ENCODE data around the gene AHNAK. TPM values are rescaled to one million over a fixed set of nuclear protein-coding genes. Genes with fewer than 3 reads are reported as not detected.

AHNAK gene
- total RNA-seq, 1 donor from 2014 or later = 136 TPM

DNA sequence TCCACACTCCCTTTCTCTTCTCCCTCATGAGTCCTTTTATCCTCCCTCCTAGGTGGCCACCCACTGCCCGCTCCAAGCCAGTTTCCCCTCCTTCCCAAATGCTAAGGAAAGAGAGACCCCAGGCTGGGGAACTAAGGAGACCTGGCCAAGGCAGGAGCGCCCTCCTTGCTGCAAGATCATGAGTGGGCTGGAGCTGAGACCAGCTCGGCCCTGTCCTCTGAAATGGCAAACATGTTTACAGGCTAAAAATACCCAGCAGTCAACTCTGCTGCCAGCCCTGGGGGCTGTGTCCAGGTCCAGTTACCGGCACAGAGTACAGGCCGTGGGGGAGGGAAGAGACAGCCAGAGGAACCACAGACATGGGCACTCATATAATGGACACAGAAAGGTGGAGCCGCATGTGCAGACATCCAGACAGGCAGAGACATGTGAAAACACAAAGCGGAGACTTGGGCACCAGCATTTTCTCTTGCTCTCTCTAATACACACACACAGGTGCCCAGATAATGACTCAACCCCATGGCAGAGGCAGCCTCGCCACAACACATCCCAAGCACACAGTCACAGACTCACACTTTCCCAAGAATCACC lies 1.2 kb upstream of the AHNAK start:
- peak overlapping the region; percentile 85 for H3K4me3 Mint-ChIP-seq (ENCODE audit: unreplicated experiment)
- peaks cover 34% of the 10 kb centered on the region for H3K27me3 Mint-ChIP-seq (ENCODE audit: unreplicated experiment)
- TF ChIP-seq CTCF (IDR thresholded peaks at IDR 0.05; ENCODE audit: unreplicated experiment) = no peak
- no peaks in the 10 kb centered on the region for H3K9me3 Mint-ChIP-seq (ENCODE audit: unreplicated experiment)
- peak overlapping the region; percentile 36 for H3K27ac Mint-ChIP-seq (ENCODE audit: unreplicated experiment)
- H3K36me3 Mint-ChIP-seq (ENCODE audit: low read depth, unreplicated experiment) = peaks cover 5% of the 10 kb centered on the region
- peaks cover 22% of the 10 kb centered on the region for H3K4me1 Mint-ChIP-seq (ENCODE audit: unreplicated experiment)
- DNase-seq (ENCODE audit: low spot score) = no peak

DNA sequence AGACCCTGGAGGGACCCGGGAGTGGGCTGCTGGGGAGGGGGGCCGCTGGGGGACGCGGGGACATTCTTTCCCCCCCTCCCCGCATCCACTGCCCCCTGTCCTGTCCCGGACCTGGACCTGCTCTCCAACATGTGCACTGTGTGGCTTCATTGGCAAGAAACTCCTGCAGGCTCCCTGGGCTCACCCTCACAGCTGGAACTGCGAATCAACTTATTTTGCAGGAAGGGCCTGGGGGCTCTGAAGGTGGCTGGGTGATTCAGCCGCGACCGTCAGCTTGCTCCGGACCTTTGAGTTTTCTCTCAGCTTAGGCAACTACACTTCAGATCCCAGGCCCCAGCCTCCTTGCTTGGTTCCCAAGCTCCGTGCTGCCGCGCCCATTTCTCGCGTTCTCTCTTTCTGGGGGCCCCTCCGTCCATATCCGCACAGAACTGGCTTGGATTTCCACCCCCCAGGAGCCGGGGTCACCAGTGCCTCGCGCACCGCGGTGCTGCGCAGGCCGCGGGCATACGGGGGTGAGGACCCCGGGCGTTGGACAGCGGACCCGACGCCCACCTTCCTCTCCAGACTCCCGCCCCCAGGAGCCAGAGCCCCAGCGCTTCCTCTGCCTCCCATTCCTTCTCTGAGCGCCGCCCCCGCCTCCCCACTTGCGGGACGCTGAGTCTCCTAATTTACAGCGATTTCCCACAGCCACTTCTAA lies 471 bp upstream of the AHNAK start:
- peaks cover 17% of the 10 kb centered on the region for H3K4me1 Mint-ChIP-seq (ENCODE audit: unreplicated experiment)
- H3K27ac Mint-ChIP-seq (ENCODE audit: unreplicated experiment) = peak overlapping the region; percentile 36

GRCh38 chr11:62545437-62546243 lies 966 bp downstream of the AHNAK start:
- peak; percentile 64 for DNase-seq (ENCODE audit: low spot score)
- no peak for TF ChIP-seq CTCF (IDR thresholded peaks at IDR 0.05; ENCODE audit: unreplicated experiment)
- peaks cover 7% of the 10 kb centered on the region for H3K36me3 Mint-ChIP-seq (ENCODE audit: low read depth, unreplicated experiment)
- peak overlapping the region; percentile 96 for H3K4me3 Mint-ChIP-seq (ENCODE audit: unreplicated experiment)
- peaks cover 31% of the 10 kb centered on the region for H3K4me1 Mint-ChIP-seq (ENCODE audit: unreplicated experiment)
- peaks cover 44% of the 10 kb centered on the region for H3K27me3 Mint-ChIP-seq (ENCODE audit: unreplicated experiment)
- H3K27ac Mint-ChIP-seq (ENCODE audit: unreplicated experiment) = no peak overlapping the region
- no peaks in the 10 kb centered on the region for H3K9me3 Mint-ChIP-seq (ENCODE audit: unreplicated experiment)

More for the DNA sequence above, 471 bp upstream of the AHNAK start:
- H3K9me3 Mint-ChIP-seq (ENCODE audit: unreplicated experiment) = no peaks in the 10 kb centered on the region
- H3K4me3 Mint-ChIP-seq (ENCODE audit: unreplicated experiment) = peak overlapping the region; percentile 85
- TF ChIP-seq CTCF (IDR thresholded peaks at IDR 0.05; ENCODE audit: unreplicated experiment) = no peak
- no peak for DNase-seq (ENCODE audit: low spot score)
- H3K27me3 Mint-ChIP-seq (ENCODE audit: unreplicated experiment) = peaks cover 35% of the 10 kb centered on the region
- H3K36me3 Mint-ChIP-seq (ENCODE audit: low read depth, unreplicated experiment) = peaks cover 3% of the 10 kb centered on the region

GRCh38 chr11:62544581-62545436 lies 1.8 kb downstream of the AHNAK start:
- peaks cover 44% of the 10 kb centered on the region for H3K27me3 Mint-ChIP-seq (ENCODE audit: unreplicated experiment)
- H3K27ac Mint-ChIP-seq (ENCODE audit: unreplicated experiment) = no peak overlapping the region
- peaks cover 7% of the 10 kb centered on the region for H3K36me3 Mint-ChIP-seq (ENCODE audit: low read depth, unreplicated experiment)
- H3K9me3 Mint-ChIP-seq (ENCODE audit: unreplicated experiment) = no peaks in the 10 kb centered on the region
- DNase-seq (ENCODE audit: low spot score) = no peak
- TF ChIP-seq CTCF (IDR thresholded peaks at IDR 0.05; ENCODE audit: unreplicated experiment) = no peak
- H3K4me3 Mint-ChIP-seq (ENCODE audit: unreplicated experiment) = peak overlapping the region; percentile 96
- H3K4me1 Mint-ChIP-seq (ENCODE audit: unreplicated experiment) = peaks cover 31% of the 10 kb centered on the region
